Stimulated activated naive CD8-positive, alpha-beta T cell treated with anti-CD3 and anti-CD28 coated beads, Interleukin-15, amount 100 ng/mL, for 72 hours (primary cell): ENCODE data around the gene DAP.

Experiments
- ATAC-seq: fragments of 150-1000 bp; cut with Tn5 transposase; 2 replicates; pipeline ENCODE4 v1.10.0; 2021; ENCODE audit warnings: mild to moderate bottlenecking, moderate library complexity
- DNase-seq, 2 donors: peaks; one replicate each; pipeline ENCODE4 v3.0.0; 2021 to 2022
- H3K27ac Mint-ChIP-seq, 2 donors: one replicate each; pipeline ENCODE4 v1.8.0; 2022; ENCODE audit warnings: mild to moderate bottlenecking in 2 of 2, mixed read lengths in 2 of 2, moderate library complexity in 2 of 2
- H3K27me3 Mint-ChIP-seq: one replicate; pipeline ENCODE4 v1.8.0; 2022; ENCODE audit warnings: mixed read lengths
- H3K4me1 Mint-ChIP-seq: one replicate; pipeline ENCODE4 v1.8.0; 2022; ENCODE audit warnings: mild to moderate bottlenecking, mixed read lengths
- H3K4me3 Mint-ChIP-seq, 2 donors: one replicate each; pipeline ENCODE4 v1.8.0; 2022; ENCODE audit warnings: mild to moderate bottlenecking in 2 of 2, mixed read lengths in 2 of 2, moderate library complexity in 1 of 2
- H3K9me3 Mint-ChIP-seq, 2 donors: one replicate each; pipeline ENCODE4 v1.8.0; 2022; ENCODE audit warnings: mixed read lengths in 2 of 2

DAP gene

GRCh38 chr5:10746711-10747110, 14.3 kb downstream of the DAP start:
- Mint-ChIP-seq H3K4me1 (peaks cover 6% of the 10 kb centered on the region), H3K27me3 (no peaks in the 10 kb centered on the region), H3K4me3 (no peak overlapping the region), H3K9me3 (no peaks in the 10 kb centered on the region), H3K27ac (no peak overlapping the region)
- ATAC-seq (no peak), DNase-seq (no peak)

GRCh38 chr5:10745133-10745532, 15.9 kb downstream of the DAP start:
- no peaks in the 10 kb centered on the region for H3K27me3 Mint-ChIP-seq
- no peak overlapping the region for H3K4me3 Mint-ChIP-seq
- DNase-seq (no peak), ATAC-seq (no peak)
- H3K4me1 Mint-ChIP-seq: peaks cover 6% of the 10 kb centered on the region
- no peak overlapping the region for H3K27ac Mint-ChIP-seq
- no peaks in the 10 kb centered on the region for H3K9me3 Mint-ChIP-seq

- no peak overlapping the region for H3K4me3 Mint-ChIP-seq
- peaks cover 6% of the 10 kb centered on the region for H3K4me1 Mint-ChIP-seq
- no peak overlapping the region for H3K27ac Mint-ChIP-seq
- H3K9me3 Mint-ChIP-seq: no peaks in the 10 kb centered on the region
- no peak for DNase-seq
- no peak for ATAC-seq
- no peaks in the 10 kb centered on the region for H3K27me3 Mint-ChIP-seq
Measured at GRCh38 chr5:10744681-10745080, 16.4 kb downstream of the DAP start.

- no peak for DNase-seq
- Mint-ChIP-seq H3K27ac (no peak overlapping the region), H3K27me3 (no peaks in the 10 kb centered on the region), H3K9me3 (no peaks in the 10 kb centered on the region), H3K4me1 (peaks cover 6% of the 10 kb centered on the region), H3K4me3 (no peak overlapping the region)
- no peak for ATAC-seq
Measured at GRCh38 chr5:10743951-10744350, 17.1 kb downstream of the DAP start.

- no peak overlapping the region for H3K27ac Mint-ChIP-seq
- ATAC-seq: no peak
- H3K4me3 Mint-ChIP-seq: no peak overlapping the region
- peaks cover 6% of the 10 kb centered on the region for H3K4me1 Mint-ChIP-seq
- no peak for DNase-seq
- H3K27me3 Mint-ChIP-seq: no peaks in the 10 kb centered on the region
- no peaks in the 10 kb centered on the region for H3K9me3 Mint-ChIP-seq
Measured at GRCh38 chr5:10743526-10743925, 17.5 kb downstream of the DAP start.

GRCh38 chr5:10741661-10742060, 19.4 kb downstream of the DAP start:
- H3K4me1 Mint-ChIP-seq: peaks cover 6% of the 10 kb centered on the region
- ATAC-seq (no peak), DNase-seq (no peak)
- H3K9me3 Mint-ChIP-seq: no peaks in the 10 kb centered on the region
- H3K27ac Mint-ChIP-seq: no peak overlapping the region
- no peak overlapping the region for H3K4me3 Mint-ChIP-seq
- no peaks in the 10 kb centered on the region for H3K27me3 Mint-ChIP-seq

- Mint-ChIP-seq H3K27me3 (no peaks in the 10 kb centered on the region), H3K9me3 (no peaks in the 10 kb centered on the region), H3K4me1 (peaks cover 6% of the 10 kb centered on the region), H3K27ac (no peak overlapping the region), H3K4me3 (no peak overlapping the region)
- DNase-seq: no peak
- no peak for ATAC-seq
Measured at GRCh38 chr5:10740384-10740783, 20.6 kb downstream of the DAP start.

- no peak overlapping the region for H3K27ac Mint-ChIP-seq
- ATAC-seq (no peak), DNase-seq (no peak)
- H3K4me3 Mint-ChIP-seq: no peak overlapping the region
- peaks cover 6% of the 10 kb centered on the region for H3K4me1 Mint-ChIP-seq
- no peaks in the 10 kb centered on the region for H3K27me3 Mint-ChIP-seq
- H3K9me3 Mint-ChIP-seq: no peaks in the 10 kb centered on the region
Measured at GRCh38 chr5:10737880-10738279, 23.2 kb downstream of the DAP start.

GRCh38 chr5:10736808-10737207, 24.2 kb downstream of the DAP start:
- H3K27me3 Mint-ChIP-seq: no peaks in the 10 kb centered on the region
- no peak overlapping the region for H3K4me3 Mint-ChIP-seq
- H3K9me3 Mint-ChIP-seq: no peaks in the 10 kb centered on the region
- DNase-seq: no peak
- H3K27ac Mint-ChIP-seq: no peak overlapping the region
- no peak for ATAC-seq
- H3K4me1 Mint-ChIP-seq: peaks cover 6% of the 10 kb centered on the region

- Mint-ChIP-seq H3K27me3 (no peaks in the 10 kb centered on the region), H3K27ac (no peak overlapping the region), H3K9me3 (no peaks in the 10 kb centered on the region), H3K4me1 (peaks cover 6% of the 10 kb centered on the region), H3K4me3 (no peak overlapping the region)
- ATAC-seq (no peak), DNase-seq (no peak)
Measured at GRCh38 chr5:10736354-10736753, 24.7 kb downstream of the DAP start.

GRCh38 chr5:10735569-10736276, 25.3 kb downstream of the DAP start:
- Mint-ChIP-seq H3K27ac (no peak overlapping the region), H3K4me3 (no peak overlapping the region), H3K4me1 (peaks cover 6% of the 10 kb centered on the region), H3K27me3 (no peaks in the 10 kb centered on the region), H3K9me3 (no peaks in the 10 kb centered on the region)
- DNase-seq (no peak), ATAC-seq (no peak)

GRCh38 chr5:10734832-10735523, 26.1 kb downstream of the DAP start:
- H3K4me3 Mint-ChIP-seq: no peak overlapping the region
- H3K4me1 Mint-ChIP-seq: peaks cover 6% of the 10 kb centered on the region
- DNase-seq (no peak), ATAC-seq (no peak)
- H3K27me3 Mint-ChIP-seq: no peaks in the 10 kb centered on the region
- no peak overlapping the region for H3K27ac Mint-ChIP-seq
- H3K9me3 Mint-ChIP-seq: no peaks in the 10 kb centered on the region

- Mint-ChIP-seq H3K27ac (no peak overlapping the region), H3K9me3 (no peaks in the 10 kb centered on the region), H3K4me1 (peaks cover 6% of the 10 kb centered on the region), H3K27me3 (no peaks in the 10 kb centered on the region), H3K4me3 (no peak overlapping the region)
- ATAC-seq: no peak
- no peak for DNase-seq
Measured at GRCh38 chr5:10734037-10734709, 26.9 kb downstream of the DAP start.

GRCh38 chr5:10733426-10733825, 27.6 kb downstream of the DAP start:
- Mint-ChIP-seq H3K9me3 (no peaks in the 10 kb centered on the region), H3K4me1 (peaks cover 9% of the 10 kb centered on the region), H3K4me3 (no peak overlapping the region), H3K27ac (no peak overlapping the region), H3K27me3 (no peaks in the 10 kb centered on the region)
- DNase-seq (no peak), ATAC-seq (no peak)

GRCh38 chr5:10731913-10732312, 29.1 kb downstream of the DAP start:
- Mint-ChIP-seq H3K27me3 (no peaks in the 10 kb centered on the region), H3K4me3 (no peak overlapping the region)

GRCh38 chr5:10730043-10730351, 31.0 kb downstream of the DAP start:
- DNase-seq (no peak), ATAC-seq (no peak)
- Mint-ChIP-seq H3K4me3 (no peak overlapping the region), H3K27me3 (no peaks in the 10 kb centered on the region), H3K4me1 (peaks cover 27% of the 10 kb centered on the region), H3K9me3 (no peaks in the 10 kb centered on the region), H3K27ac (no peak overlapping the region)

More at GRCh38 chr5:10731913-10732312, 29.1 kb downstream of the DAP start:
- DNase-seq (no peak), ATAC-seq (no peak)
- H3K9me3 Mint-ChIP-seq: no peaks in the 10 kb centered on the region
- H3K27ac Mint-ChIP-seq: no peak overlapping the region
- peaks cover 16% of the 10 kb centered on the region for H3K4me1 Mint-ChIP-seq
